BLaER1 treated with 17β-estradiol and CSF1 and Interleukin-3, amounts not matched to agents 10 nM and 100 nM (cell line): Measurements from ENCODE around the gene SMIM45.

Experiments used
- H3K27ac ChIP-seq, 11 experiments: shearing (Covaris generic); formaldehyde crosslinking; 2 replicates each; pipeline ENCODE4 v1.8.1; 2022
- H3K27me3 ChIP-seq, 11 experiments: shearing (Covaris generic); formaldehyde crosslinking; 2 replicates each; pipeline ENCODE4 v1.8.1; 2022
- H3K36me3 ChIP-seq, 11 experiments: shearing (Covaris generic); formaldehyde crosslinking; 2 replicates each; pipeline ENCODE4 v1.8.1; 2022
- H3K4me1 ChIP-seq, 10 experiments: shearing (Covaris generic); formaldehyde crosslinking; 2 replicates each; pipeline ENCODE4 v1.8.1; 2022
- H3K4me2 ChIP-seq, 11 experiments: shearing (Covaris generic); formaldehyde crosslinking; 2 replicates each; pipeline ENCODE4 v1.8.1; 2022
- H3K4me3 ChIP-seq, 10 experiments: shearing (Covaris generic); formaldehyde crosslinking; 2 replicates each; pipeline ENCODE4 v1.8.1; 2022
- H3K9ac ChIP-seq, 11 experiments: shearing (Covaris generic); formaldehyde crosslinking; 2 replicates each; pipeline ENCODE4 v1.8.1; 2022
- H3K9me3 ChIP-seq, 11 experiments: shearing (Covaris generic); formaldehyde crosslinking; replicated peaks in 1 of 11; 2 replicates each; pipeline ENCODE4 v1.8.1; 2022
- H4K20me1 ChIP-seq, 11 experiments: shearing (Covaris generic); formaldehyde crosslinking; 2 replicates each; pipeline ENCODE4 v1.8.1; 2022
- Cebpa-rat ChIP-seq, 11 experiments: shearing (Covaris generic); IDR thresholded peaks; 2 replicates each; pipeline ENCODE4 v1.8.1; 2022

The SMIM45 gene

GRCh38 chr22:41951898-41952474 lies at the start of gene SMIM45:
Gene SMIM45, plus strand, starts transcription at chr22:41952150.
- no peaks in the 10 kb centered on the region for H3K27me3 ChIP-seq
- TF ChIP-seq Cebpa-rat (IDR thresholded peaks at IDR 0.05) = no peak
- H3K9ac ChIP-seq = peak within 1 kb of the TSS in 5 of 11 experiments; percentile 2 to 50 (median 12); a peak in 2 of 22 replicates
- no peaks in the 10 kb centered on the region for H3K36me3 ChIP-seq
- H3K4me1 ChIP-seq = peaks cover 30 to 71% (median 66%) of the 10 kb centered on the region in 10 experiments
- no peak within 1 kb of the TSS for H3K4me3 ChIP-seq
- H3K9me3 ChIP-seq = no peaks in the 10 kb centered on the region
- H3K27ac ChIP-seq = peak within 1 kb of the TSS in 2 of 11 experiments; percentile 11 to 31; a peak in 1 of 22 replicates
- peak within 1 kb of the TSS; percentile 29 to 99 (median 72) for H3K4me2 ChIP-seq
- H4K20me1 ChIP-seq = 0 out of 22 replicates have a peak, but pooled peaks cover 0 to 10% (median 0%) of the 10 kb centered on the region in 11 experiments

- Histone ChIP-seq H3K27ac (no peak overlapping the region), H3K4me3 (no peak overlapping the region), H3K36me3 (peaks cover 78 to 100% (median 94%) of the 10 kb centered on the region in 11 experiments), H3K4me2 (no peak overlapping the region), H3K27me3 (peaks cover 0 to 5% (median 2%) of the 10 kb centered on the region in 11 experiments; a peak in 12 of 22 replicates), H4K20me1 (peaks cover 8 to 100% (median 50%) of the 10 kb centered on the region in 11 experiments; a peak in 21 of 22 replicates), H3K9me3 (no peaks in the 10 kb centered on the region), H3K9ac (no peak overlapping the region), H3K4me1 (peaks cover 2 to 10% (median 8%) of the 10 kb centered on the region in 10 experiments; a peak in 19 of 20 replicates)
- TF ChIP-seq Cebpa-rat (IDR thresholded peaks at IDR 0.05) = no peak
Measured at GRCh38 chr22:41902932-41903421, 49.0 kb upstream of the SMIM45 start.

- Histone ChIP-seq H3K4me3 (no peak overlapping the region), H3K27ac (no peak overlapping the region), H3K27me3 (peaks cover 15 to 23% (median 19%) of the 10 kb centered on the region in 11 experiments), H3K9ac (no peak overlapping the region), H3K36me3 (peaks cover 61 to 84% (median 76%) of the 10 kb centered on the region in 11 experiments), H4K20me1 (peaks cover 18 to 100% (median 67%) of the 10 kb centered on the region in 11 experiments; a peak in 21 of 22 replicates), H3K4me2 (no peak overlapping the region), H3K9me3 (no peaks in the 10 kb centered on the region), H3K4me1 (peaks cover 20 to 27% (median 26%) of the 10 kb centered on the region in 10 experiments)
- no peak for TF ChIP-seq Cebpa-rat (IDR thresholded peaks at IDR 0.05)
Measured at GRCh38 chr22:41904450-41905410, 47.2 kb upstream of the SMIM45 start.

DNA sequence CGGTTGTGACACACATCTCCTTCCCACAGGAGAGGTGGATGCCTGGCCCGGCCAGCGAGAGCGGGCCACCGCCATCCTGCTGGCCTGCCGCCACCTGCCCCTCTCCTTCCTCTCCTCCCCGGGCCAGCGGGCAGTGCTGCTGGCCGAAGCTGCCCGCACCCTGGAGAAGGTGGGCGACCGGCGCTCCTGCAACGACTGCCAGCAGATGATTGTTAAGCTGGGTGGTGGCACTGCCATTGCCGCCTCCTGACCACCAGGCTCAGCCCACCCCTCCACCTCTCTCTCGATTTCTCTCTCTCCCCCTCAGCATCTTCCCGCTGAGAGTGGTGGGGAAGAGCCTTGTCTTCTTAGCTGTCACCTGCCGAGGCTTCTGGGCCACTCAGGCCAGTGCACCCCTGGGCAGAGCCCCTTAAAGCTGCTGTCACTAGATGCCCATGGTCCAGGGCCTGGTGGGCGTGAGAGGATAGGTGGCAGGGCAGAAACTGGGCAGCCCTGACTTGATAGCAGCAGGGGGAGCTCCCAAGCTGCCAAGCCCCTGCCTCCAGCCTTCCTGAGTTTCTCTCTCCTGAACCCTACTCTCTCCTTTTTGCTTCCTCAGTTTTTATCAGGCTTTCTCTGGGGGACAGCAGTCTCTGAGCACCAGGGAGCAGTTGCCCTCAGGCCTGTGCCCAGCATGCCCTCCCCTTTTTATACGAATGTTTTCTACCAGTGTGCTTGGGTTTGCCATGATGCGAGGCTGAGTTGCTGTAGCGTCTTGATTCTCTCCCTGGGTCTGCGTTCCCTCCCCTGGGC lies 46.3 kb upstream of the SMIM45 start:
- Histone ChIP-seq H3K9me3 (no peaks in the 10 kb centered on the region), H3K4me1 (peaks cover 29 to 36% (median 34%) of the 10 kb centered on the region in 10 experiments), H3K9ac (peak overlapping the region in 1 of 11 experiments; percentile 6; a peak in 1 of 22 replicates), H3K36me3 (peaks cover 52 to 75% (median 68%) of the 10 kb centered on the region in 11 experiments), H3K27ac (no peak overlapping the region), H3K27me3 (peaks cover 24 to 32% (median 28%) of the 10 kb centered on the region in 11 experiments), H4K20me1 (peaks cover 18 to 100% (median 76%) of the 10 kb centered on the region in 11 experiments; a peak in 21 of 22 replicates), H3K4me2 (no peak overlapping the region), H3K4me3 (no peak overlapping the region)
- no peak for TF ChIP-seq Cebpa-rat (IDR thresholded peaks at IDR 0.05)

DNA sequence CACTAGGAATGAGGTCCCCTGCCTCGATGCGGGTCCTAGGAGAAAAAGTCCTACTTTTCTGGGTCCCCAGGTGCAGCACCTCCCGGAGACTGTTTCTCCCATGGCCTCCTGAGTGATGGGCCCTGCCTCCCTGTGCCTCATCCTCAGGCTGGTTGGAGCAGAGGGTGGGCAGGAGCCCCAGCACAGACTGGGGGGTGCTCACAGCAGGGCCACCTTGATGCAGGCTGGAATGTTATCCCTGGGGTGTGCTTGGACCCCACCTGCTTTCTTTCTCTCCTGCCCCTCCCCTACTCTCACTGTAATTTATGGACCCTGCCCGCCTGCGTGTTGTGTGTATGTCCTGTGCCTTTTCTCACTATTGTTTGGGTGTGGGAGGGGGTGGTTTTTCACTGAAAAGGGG lies 45.1 kb upstream of the SMIM45 start:
- no peak overlapping the region for H3K9ac ChIP-seq
- no peak for TF ChIP-seq Cebpa-rat (IDR thresholded peaks at IDR 0.05)
- H3K4me3 ChIP-seq = no peak overlapping the region
- H3K36me3 ChIP-seq = peaks cover 40 to 63% (median 55%) of the 10 kb centered on the region in 11 experiments
- H3K27me3 ChIP-seq = peaks cover 36 to 44% (median 40%) of the 10 kb centered on the region in 11 experiments
- no peak overlapping the region for H3K27ac ChIP-seq
- H3K4me2 ChIP-seq = peak overlapping the region in 1 of 11 experiments; percentile 78; a peak in 2 of 22 replicates
- H3K4me1 ChIP-seq = peaks cover 34 to 45% (median 42%) of the 10 kb centered on the region in 10 experiments
- no peaks in the 10 kb centered on the region for H3K9me3 ChIP-seq
- peaks cover 18 to 100% (median 88%) of the 10 kb centered on the region in 11 experiments; a peak in 21 of 22 replicates for H4K20me1 ChIP-seq

DNA sequence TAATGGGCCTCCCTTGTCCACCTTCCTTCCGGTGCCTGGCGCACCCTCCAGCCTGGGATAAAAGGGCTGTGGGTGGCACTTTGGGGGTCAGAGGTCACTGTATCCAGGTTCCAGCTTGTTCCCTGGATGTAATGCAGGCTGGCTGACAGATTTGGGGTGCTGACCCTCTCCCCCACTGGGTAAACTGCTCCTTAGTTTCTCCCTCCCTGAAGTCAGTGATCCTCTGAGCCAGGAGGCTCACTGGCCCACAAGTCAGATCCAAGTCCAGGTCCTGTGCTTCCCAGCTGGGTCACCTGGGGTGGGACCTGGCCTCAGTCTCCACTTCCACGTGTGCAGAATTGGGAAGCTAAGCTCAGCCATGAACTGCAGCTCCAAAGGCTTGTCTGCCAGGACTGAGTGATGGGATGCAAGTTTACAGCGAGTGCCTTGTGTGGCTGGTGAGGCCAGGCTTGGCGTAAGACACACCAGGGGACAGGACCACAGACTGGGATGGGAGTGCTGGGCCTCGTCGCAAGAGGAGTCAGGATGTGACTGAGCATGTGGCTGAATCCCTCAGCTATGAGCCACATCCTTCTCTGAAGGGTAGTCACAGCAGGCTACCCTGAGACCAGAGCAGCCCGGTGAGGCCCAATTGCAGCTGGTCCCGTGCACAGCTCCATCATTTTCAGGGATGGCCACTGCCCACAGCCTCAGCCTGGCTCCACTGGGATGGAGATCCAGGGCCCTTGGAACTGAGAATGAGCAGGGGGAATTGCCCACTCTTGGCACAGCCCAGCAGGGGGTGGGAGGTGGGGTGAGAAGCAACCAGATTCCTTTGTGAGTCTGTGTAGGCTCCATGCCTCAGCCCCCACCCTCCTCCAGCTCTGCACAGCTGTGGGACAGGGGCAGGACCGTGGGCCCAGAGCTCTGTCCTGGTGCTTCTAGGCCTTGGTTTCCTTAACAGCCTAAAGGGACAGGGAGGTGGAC lies 44.2 kb upstream of the SMIM45 start:
- Histone ChIP-seq H3K4me2 (peak overlapping the region; percentile 47 to 93 (median 83)), H3K9me3 (no peaks in the 10 kb centered on the region), H3K4me3 (no peak overlapping the region), H3K36me3 (peaks cover 34 to 54% (median 47%) of the 10 kb centered on the region in 11 experiments), H3K9ac (peak overlapping the region in 4 of 11 experiments; percentile 30 to 38 (median 32); a peak in 2 of 22 replicates), H3K4me1 (peaks cover 34 to 45% (median 42%) of the 10 kb centered on the region in 10 experiments), H4K20me1 (peaks cover 18 to 100% (median 92%) of the 10 kb centered on the region in 11 experiments; a peak in 21 of 22 replicates), H3K27ac (peak overlapping the region in 2 of 11 experiments; percentile 11 to 26; a peak in 1 of 22 replicates), H3K27me3 (peaks cover 45 to 53% (median 49%) of the 10 kb centered on the region in 11 experiments)
- TF ChIP-seq Cebpa-rat (IDR thresholded peaks at IDR 0.05) = no peak
